Caki2 (cell line): ENCODE results near the gene SCN2B. TPM values are rescaled to one million over a fixed set of nuclear protein-coding genes. Genes with fewer than 3 reads are reported as not detected.
A peak's percentile ranks its signal among the peaks of the same experiment; 100 is the strongest.

Source experiments
- DNase-seq: peaks from one replicate; pipeline ENCODE4 v3.0.0-alpha.2; 2015; ENCODE audit warnings: low read depth
- in situ Hi-C: cut with HindIII; loops from 2 replicates; pipeline ENCODE4 v1.10.0; 2016; ENCODE audit warnings: low sequenced_read_pairs, low pct_unique_long_range_greater_than_20kb, mixed read lengths
- total RNA-seq: library from RNA; depleted of rRNA; stranded (reverse); fragments of >200 nt; shearing (Covaris generic); gene quantifications from 2 replicates; pipeline ENCODE4 v1.2.3, GENCODE V29; 2014; ENCODE audit warnings: low replicate concordance

SCN2B gene
- total RNA-seq, 1 experiment from 2014 or later: not detected

DNA sequence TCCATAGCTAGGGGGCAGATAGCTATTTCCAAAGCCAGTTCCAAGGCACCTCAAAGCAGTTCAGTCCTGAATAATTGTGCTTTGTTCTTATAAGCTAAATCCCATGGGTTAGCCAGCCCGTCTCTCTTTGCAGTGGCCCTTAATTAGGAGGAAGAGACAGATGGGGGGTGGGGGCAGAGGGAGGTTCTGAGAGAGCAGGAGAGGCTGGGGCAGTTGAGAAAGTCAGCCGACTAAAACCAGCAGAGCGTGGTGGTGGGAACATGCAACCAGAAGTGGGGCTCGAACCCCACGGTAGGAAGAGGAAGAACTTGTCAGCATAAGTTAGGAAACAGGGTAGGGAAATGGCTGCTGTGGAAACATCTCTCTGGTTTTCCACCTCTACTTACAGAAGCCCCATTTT is 12.9 kb downstream of the SCN2B start:
- no peak for DNase-seq
- in situ Hi-C loops: no loop called here

DNA sequence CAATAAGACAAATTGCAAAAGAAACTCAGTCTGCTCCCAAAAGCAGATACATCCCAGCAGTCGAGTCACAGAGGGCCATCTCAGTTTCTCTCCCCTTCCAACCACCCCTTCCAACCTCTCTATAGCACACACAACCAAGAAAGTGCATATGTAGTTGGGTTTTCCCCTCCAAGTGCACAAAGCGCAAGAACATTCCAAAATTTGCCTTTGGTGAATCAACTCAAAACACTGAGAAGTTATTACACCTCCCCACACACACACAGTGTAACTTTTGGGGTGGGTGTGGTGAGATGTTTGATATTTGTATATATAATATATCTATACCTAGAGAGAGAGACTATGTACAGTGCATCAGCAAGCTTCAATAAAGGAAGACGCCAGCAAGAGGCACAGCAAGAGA is 13.6 kb downstream of the SCN2B start:
- no peak for DNase-seq
- in situ Hi-C loops: no loop called here

DNA sequence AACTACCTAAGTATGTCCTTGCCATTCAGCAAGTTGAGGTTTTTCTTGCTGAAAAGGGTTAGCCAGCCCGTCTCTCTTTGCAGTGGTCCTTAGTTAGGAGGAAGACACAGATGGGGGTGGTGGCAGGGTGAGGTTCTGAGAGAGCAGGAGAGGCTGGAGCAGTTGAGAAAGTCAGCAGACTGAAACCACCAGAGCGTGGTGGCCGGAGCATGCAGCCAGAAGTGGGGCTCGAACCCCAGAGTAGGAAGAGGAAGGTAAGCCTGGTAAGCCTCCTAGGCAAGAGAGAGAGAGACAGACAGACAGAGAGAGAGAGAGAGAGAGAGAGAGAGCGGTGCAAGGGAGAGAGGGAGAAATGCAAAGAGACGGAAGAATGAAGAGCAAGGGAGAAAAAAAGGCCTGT is 14.7 kb downstream of the SCN2B start:
- in situ Hi-C loops: no loop called here

DNA sequence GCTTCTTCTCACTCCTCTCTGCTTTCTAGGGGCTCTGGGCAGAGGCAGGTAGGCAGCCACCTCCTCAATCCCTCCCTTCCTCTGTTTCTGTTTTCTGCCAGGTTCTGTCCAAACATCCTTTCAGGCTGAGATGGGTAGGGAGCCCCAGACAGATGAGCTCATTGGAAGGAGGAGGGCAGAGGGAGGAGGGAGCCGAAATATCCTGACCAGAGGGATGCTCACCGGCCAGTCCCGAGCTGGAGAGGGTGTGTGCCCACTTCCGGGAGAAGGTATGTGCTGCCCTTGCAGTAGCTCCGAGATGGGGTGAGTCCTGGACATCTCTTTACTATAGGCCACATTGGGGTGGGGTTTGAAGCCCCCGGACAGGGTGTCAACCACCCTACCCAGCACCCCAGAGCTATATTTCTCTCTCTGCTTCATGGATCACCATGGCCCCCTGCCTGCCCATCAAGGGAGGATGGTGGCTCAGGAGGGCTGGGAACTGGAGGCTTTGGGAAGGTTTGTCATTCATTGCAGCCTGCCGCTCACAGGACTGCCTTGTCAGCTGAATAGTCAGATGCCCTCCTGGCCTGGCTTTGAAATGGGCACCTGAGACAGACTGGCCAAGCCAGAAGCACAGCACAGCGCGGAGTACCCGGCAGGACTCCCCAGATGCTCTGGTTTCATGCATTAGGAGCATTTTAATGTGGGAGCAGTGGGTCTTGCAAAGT is 19.1 kb downstream of the SCN2B start:
- DNase-seq: no peak
- in situ Hi-C loops: no loop called here

More for the DNA sequence above, 14.7 kb downstream of the SCN2B start:
- DNase-seq: no peak

DNA sequence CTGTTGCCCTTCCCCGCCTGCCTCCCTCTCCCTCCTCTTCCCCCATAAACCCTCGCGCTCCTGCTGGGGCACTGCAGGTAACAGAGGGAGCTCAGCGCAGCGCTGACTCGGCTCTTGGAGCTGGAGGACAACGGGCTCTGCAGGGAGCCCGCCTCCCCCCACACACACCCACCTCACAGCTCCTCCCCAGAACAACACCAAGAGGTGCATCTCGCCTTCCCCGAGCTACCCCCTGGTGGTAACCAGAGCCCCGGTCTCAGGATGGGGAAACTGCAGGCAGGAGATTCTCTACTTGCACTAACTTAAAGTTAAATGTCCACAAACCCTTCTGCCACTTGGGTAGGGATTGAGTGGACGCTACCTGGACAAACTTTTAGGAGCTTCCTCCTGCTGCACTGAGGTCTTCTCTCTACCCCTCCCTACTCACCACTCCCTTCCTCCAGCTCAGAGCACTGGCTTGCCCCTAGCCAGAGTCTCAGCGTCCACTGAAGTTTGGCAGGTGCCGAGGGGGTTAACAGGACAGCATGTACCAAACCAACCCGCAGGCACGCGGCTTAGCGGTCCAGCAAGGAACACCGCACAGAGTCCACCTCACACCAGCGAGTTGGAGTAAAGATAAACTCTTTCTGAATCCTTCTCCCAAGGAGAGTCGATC is 19.8 kb downstream of the SCN2B start:
- in situ Hi-C loops: no loop called here

DNA sequence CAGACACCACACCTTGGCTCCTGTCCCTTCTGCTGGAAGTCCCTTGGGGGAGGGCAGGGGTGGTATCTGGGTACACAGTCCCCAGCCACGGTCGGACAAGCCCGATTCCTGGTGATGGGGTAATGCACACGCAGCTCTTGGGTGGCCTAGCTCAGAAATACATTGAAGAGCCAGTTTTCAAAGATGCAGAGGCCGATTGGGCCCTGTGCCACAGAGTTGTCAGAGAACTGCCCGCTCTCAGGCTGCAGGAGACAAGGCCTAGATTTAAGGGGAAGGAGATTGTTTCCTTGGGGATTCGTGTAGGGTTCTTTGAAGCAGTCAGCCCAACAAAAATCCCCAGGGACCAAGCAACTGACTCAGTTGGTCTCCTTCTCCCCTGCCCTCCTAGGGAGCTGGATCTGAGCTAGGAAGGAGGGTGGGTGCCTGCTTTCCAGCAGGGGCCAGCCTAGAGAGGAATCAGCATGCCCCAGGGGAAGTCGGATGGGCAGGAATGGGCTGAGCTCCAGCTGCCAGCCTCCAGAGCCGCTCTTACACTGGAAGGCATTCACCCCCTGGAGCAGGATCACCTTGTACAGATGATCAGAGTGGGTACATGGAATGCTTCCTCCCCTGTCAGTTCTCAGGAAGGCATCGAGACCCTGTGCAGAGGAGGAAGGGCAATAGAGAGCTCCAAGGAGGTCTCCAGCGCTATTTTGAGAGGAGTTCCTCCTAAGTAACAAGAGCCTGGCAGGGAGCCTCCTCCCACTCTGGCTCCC is 20.5 kb downstream of the SCN2B start:
- DNase-seq: no peak
- in situ Hi-C loops: no loop called here

More for the DNA sequence above, 19.8 kb downstream of the SCN2B start:
- no peak for DNase-seq

DNA sequence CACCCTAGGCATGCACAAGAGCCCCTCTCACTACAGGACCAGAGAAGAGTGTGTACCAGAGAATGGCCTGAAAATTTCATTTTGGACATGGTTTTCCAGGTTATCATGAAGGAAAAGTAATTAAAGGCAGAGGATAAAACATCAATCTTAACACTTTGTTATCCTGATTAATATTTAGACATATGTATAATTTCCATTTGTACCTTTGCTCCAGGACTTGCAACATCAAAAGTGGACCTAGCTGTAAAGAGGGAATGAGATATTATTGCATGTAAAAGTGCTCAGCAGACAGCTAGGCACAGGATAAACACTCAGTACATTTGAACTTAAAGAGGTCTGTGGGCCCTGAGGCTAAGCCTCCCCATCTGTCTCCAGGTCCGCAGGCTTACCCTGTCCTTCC is 21.8 kb downstream of the SCN2B start:
- in situ Hi-C loops: no loop called here
- no peak for DNase-seq

DNA sequence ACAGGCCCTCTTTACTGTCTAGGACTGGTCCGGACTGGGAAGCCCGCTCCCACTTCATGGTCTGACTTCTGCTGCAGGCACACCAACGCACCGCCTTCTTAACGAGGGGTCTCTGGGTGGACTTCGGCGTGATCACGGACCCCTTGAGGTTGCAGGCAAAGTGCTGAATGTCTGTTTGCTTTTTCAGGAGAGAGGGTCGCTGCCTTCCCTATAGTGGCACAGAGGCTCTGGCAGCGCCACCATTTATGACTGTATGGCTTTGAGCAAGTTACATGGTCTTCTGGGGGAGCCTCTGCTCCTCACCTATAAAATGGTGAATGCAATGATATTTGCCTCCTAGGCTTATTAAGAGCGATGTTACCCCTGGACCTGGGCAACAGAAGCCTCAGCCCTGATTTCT is 22.5 kb downstream of the SCN2B start:
- no peak for DNase-seq
- in situ Hi-C loops: no loop called here

DNA sequence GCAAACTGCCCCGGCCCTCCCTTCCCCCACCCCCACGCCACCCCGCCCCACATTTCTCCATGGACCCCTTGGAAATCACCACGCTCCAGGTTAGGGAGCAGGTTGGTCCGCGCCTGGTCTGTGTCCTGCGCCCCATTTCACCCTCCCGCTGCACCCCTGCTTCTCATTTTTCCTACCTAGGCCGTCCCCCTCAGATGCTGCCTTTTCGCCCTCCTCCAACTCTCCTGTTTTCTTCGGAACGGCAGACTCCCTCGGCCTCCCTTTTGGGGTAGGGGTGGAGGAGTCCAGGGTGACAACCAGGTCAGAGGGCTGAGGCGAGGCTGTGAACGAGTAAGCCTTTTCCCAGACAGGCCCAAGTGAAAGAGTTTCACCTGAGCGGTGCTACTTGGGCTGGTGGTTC is 22.9 kb downstream of the SCN2B start:
- DNase-seq: no peak

DNA sequence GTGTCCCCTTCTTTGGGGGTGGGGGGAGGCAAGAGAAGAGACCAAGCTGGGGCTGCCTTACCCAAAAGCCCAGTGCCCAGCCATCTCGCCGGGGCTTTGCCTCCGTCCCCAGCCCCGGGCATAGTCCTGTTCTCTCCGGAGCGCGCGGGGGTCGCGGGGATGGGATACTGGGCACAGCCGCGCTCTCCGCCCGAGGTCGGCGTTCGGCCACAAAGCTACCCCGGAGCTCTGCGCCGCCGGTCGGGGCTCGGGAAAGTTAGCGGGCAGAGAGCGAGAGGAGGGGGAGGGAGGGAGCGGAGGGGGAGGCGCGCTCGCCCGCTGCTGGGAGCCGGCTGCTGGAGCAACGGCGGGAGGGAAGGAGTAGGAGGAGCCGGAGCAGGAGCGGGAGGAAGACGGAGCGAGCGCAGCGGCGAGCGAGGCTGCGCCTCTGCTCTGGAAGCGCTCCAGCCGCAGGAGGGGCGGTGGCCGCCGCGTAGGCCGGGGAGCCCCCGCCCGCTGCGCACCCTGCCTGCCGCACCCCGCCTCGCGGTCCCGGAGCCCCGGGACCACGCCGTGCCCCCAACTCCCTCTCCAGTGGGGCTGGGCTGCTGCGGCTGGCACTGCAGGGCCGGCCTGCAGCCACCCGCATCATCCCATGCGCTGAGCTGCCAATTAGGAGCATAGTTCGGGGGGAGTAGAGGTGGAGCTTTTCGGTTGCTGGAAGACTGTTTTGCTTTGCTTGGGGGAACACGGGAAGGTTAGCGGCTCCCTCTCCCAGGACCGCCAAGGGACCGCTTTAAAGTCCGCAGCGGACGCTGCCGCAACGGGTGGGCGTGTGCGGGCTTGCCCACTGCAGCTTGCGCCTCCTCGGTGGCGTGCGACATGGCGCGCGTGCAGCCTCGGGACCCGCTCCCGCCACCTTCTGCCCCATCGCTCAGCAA is 23.6 kb downstream of the SCN2B start, which contains the start of gene SCN4B:
SCN4B (minus strand) TSS at position 272 of the 920 bp plus-strand sequence; CDS start at position 122, 150 bp downstream.
- DNase-seq: peak; percentile 48
- in situ Hi-C loops: no loop called here

More for the DNA sequence above, 22.9 kb downstream of the SCN2B start:
- in situ Hi-C loops: no loop called here

DNA sequence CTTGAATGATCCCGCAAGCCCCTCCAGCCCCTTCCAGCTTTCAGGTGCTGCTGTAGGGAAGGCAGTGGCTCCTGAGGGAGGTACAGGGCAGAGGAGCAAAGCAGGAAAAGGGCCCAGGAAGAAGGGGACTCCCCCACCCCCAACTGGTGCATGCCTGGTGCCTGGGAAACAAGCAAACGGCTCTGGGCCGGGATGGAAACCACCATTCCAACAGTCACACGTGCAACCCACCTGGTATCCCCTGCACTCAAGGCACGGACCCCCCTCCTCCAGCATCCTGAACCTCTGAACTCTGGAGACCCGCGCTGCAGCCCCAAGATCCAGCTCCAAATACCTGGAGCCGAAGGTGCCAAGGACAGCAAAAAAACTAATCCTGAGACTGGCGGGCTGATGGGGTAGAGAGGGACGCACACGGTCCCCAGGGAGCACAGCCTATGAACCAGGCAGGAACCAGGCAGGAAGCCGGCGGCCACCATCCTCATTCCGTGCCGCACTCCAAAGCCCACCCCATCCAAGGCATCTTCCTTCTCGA is 24.4 kb downstream of the SCN2B start:
- in situ Hi-C loops: no loop called here
- no peak for DNase-seq

DNA sequence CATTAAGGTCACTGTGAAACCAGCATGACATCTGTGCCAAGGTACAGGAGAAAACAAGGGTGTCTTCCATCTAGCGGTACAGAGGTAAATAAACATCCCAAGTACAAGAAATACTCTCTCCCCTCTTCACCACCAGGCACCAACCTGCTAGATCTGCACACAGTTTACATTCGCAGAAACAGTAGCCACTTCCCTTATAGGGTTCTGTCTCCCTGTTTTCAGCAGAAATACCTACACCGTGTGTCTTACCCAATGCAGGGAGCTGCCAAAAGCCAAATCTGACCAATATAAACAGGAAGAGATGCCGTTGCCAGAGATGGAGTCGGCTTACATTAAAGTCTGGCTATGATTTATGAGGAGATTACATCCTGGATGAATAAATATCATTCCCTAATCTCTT is 25.0 kb downstream of the SCN2B start:
- in situ Hi-C loops: no loop called here
- no peak for DNase-seq

DNA sequence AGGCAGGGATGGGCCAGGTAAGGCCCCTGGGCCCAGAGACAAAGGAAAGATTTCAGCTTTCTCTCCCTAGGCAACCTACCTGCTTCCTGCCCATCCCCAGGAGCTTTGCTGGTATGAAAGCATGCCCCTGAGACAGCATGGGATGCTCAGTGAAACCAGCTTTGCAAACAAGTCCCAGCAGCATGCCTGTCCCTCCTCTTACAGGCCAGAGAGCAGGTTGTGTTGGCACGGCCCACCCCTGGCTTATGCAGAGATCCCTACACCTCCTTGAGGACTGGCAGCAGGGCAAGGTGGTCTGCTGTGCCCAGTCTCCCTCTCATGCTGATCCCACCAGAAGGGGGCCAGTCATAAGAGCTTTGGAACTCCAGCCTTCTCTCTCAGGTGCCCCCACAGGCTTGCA is 26.9 kb downstream of the SCN2B start:
- no peak for DNase-seq
- in situ Hi-C loops: no loop called here

DNA sequence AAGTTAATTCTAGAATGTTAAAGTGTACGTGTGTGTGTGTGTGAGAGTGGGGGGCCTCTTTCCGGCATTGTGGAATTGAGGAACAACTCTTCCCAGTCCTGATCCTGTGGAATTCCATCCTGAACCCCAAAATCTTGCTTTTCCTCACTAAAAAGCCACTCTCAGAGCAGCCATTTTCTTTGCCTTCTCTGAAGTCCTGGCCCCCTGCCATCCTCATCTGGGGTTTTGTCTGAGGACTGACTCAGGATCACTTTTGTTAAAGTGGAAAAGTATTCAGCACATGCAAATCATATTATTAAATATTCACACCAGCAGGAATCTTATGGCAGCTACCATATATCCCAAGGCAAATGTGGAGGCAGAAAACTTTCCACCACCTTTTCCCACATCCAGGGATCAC is 27.6 kb downstream of the SCN2B start:
- no peak for DNase-seq
- in situ Hi-C loops: no loop called here

DNA sequence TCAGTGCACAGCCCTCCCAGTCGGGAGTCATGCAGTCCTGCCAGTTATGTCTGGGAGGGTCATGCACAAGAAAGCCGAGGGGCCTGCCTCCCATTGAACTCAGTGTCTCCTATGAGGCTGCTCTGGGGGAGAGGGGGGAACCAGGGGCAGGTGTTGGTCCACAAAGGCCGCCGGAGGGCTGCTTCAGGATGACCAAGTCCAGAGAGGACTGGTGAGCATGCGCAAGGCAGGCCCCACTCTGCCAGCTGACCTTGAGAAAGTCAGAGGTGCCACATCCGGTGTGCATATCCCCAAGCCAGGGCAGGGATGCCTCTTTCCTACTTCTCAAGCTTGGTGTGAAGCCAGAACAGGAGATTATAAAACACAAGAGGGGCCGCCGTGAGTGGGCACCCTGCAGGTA is 28.2 kb downstream of the SCN2B start:
- in situ Hi-C loops: no loop called here
- DNase-seq: no peak

DNA sequence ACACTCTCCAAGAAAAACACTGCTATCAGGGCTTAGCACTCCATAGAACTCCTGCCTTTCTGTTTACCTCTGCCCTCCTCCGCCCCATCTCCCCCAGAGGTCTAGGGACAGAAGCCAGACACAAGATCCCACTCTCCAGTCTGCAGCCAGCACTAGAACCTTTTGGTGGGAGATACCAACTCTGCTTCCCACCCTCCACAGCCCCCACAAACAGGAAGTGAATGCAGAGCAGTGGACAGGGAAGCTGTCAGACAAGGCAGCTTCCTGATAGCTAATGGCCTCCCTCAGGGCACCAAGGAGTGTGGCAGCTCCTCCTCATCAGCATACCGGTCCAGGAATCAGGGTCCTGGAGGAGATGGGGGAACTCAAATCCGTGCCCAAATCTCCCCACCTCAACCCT is 28.9 kb downstream of the SCN2B start:
- in situ Hi-C loops: no loop called here
- DNase-seq: no peak

DNA sequence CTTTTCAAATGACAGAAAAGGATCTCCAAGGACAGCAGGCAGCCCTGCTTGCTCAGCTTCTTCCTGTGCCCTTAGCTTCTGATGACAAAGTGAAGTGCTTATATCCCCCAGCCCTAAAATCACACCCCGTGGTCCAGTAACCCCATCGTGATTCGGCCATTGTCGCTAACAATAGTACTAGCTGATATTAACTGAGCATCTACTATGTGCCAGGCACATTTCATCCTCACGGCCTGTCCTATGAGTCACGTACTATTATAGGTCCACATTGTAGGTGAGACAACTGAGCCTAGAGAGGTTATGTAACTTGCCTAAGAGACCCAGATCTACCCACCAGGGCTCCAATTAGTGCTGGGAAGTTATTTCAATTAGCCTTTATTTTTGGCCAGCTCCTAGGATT is 29.9 kb downstream of the SCN2B start:
- in situ Hi-C loops: no loop called here
- DNase-seq: no peak
